GM21717 (cell line): ENCODE data around the gene EVI2A.

Experiments
- ATAC-seq: cut with Tn5 transposase; IDR thresholded peaks from one replicate; pipeline ENCODE4 v1.9.1; 2021; ENCODE audit warnings: mild to moderate bottlenecking, moderate library complexity; ENCODE audit not compliant: unreplicated experiment

The EVI2A gene

DNA sequence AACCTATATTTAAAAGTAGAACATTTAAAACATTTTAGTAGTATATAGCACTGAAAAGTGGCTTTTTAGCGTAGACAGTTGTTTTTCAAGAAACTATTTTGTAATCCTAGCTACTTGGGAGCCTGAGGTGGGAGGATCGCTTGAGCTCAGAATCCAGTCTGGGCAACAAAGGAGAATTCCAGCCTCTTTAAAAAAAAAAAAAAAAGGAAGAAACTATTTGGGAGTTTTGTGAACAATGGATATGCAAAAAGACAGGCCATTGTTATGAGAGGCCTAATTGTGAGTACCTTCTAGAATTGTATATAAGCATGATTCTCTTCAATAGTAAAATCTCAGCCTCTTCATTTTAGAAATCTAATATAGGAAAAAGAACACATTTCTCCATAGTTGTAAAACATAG lies 42.0 kb downstream of the EVI2A start:
- ATAC-seq, result no peak

DNA sequence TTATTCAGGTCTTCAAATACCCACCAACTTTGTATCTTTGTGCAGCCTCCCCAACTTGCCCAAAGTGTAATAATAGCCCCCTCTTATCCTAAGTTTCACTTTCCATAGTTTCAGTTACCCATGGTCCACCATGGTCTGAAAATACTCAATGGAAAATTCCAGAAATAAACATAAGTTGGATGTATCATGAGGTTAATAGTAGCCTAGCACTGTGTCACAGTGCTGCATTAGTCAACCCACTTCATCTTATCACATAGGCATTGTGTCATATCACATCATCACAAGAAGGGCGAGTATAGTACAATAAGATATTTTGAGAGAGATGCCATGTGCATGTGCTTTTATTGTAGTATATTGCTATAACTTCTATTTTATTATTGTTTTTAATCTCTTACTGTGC lies 46.3 kb downstream of the EVI2A start:
- no peak for ATAC-seq

DNA sequence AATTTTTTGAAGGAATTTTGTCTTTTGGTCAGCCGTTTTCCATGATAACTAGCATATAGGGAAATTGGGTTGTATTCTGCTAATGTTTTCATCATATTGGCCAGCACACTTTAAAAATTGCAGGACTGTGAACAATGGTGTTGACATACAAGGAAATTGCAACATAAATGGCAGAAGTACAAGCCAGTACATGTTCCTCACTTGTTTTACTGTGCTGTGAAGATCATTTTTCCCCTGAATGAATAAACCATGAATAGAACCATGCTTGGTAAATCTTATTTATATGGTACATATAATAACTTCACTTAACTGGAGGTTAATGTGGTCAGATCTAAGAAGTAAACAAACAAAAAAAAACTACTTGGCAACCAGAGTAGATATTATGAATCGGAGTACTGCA lies 47.2 kb downstream of the EVI2A start:
- ATAC-seq, result no peak

GRCh38 chr17:31273516-31273915 lies 47.9 kb downstream of the EVI2A start:
- ATAC-seq, result no peak

- no peak for ATAC-seq
Measured at GRCh38 chr17:31272803-31273202, 48.6 kb downstream of the EVI2A start.

DNA sequence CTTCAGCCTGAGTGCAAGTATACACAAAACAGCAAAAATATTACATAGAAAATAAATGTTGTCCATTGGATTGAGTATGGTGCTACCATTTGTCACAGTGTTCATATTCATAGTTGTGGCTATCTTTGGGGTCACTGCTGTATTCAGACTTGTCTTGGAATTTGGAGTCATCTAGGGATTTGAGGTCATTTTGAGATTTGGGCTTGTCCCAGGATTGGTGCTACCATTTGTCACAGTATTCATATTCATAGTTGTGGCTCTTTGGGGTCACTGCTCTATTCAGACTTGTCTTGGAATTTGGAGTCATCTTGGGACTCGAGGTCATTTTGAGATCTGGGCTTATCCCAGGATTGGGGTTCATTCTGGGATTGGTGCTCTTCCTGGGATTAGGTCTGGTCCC lies 49.2 kb downstream of the EVI2A start:
- no peak for ATAC-seq

DNA sequence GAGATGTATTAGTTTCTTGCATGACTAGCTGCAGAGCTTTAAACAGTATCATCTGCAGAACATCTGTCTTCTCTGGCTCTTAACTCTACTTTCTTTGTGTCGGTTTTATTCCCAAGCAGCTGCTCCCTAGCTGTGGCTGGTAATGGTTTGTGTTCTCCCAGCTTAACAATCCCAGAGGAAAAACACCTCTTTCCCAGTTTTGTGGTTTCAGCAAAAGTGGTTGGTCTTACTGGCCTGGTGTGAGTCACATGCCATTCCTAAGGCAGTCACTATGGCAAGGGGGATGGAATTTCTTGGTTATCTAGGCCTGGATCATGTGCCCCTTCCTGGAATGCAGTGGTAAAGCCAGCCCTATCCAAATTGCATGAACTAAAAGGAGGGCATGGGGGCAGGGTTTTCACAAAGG lies 51.8 kb downstream of the EVI2A start:
- ATAC-seq, result no peak

DNA sequence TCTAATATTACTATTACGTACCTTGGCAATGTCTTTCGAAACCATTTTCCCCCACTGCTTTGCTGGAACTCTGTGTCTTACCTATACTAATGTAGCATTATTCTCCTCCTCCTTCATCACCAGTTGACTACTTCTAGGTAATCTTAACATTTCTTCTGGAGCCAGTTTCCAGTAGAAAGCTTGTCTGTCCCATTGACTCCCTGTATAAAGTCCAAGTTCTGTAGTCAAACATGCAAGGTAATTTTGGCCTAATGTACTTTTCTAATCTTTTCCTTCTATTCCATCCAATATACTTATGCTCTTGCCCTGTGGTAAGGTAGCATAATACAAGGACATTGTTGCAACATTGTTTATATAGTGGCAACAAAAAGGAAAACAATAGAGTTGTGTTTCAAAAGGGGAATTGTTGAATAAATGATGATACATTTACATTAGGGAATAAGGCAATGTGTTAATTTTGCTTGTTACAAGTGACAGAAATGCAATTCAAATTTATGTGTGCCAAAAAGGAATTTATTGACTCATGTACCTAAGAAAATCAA lies 52.3 kb downstream of the EVI2A start:
- ATAC-seq, result no peak
